Measurements from ENCODE around the gene SYPL1. TPM values are rescaled to one million over a fixed set of nuclear protein-coding genes. Genes with fewer than 3 reads are reported as not detected.
A peak's percentile ranks its signal among the peaks of the same experiment; 100 is the strongest.

The SYPL1 gene
- total and polyA plus RNA-seq, 9 of the 15 experiments (the other 6 are each of a cell fraction or from before 2014, with no cell fraction given) = 23.8 to 214 (median 70.2) TPM

- no peak for FAIRE-seq
- 41% methylated on average over 4 of the region's 4 CpGs for WGBS (ENCODE audit: insufficient coverage, low coverage, missing lambda C conversion rate)
- TF ChIP-seq MCM3 (IDR thresholded peaks at IDR 0.05) (0 out of 2 replicates have a peak, but pooled peaks have one; percentile 66), PBX2 (CRISPR knock-in tag; IDR thresholded peaks at IDR 0.05; ENCODE audit: low read depth) (no peak), PBX2 (tag; conservative IDR thresholded peaks at IDR 0.05; ENCODE audit: low read depth) (0 out of 2 replicates have a peak, but pooled peaks have one; percentile 30), ATF1 (CRISPR knock-in tag; IDR thresholded peaks at IDR 0.05) (no peak), ATF1 (tag; IDR thresholded peaks at IDR 0.05) (no peak)
- H3K9me3 ChIP-seq (replicated peaks; ENCODE audit: control insufficient read depth, insufficient read depth, low read depth, low read length) = no peaks in the 10 kb centered on the region
- H3K4me2 ChIP-seq (ENCODE audit: insufficient read depth, low read length) = no peak overlapping the region
- ChIA-PET POLR2A (interaction anchor here (0.7 to 1.4 kb wide), 2 partner anchors 11 to 13 kb away, joined by 3 to 5 read pairs; no protein-coding TSS in a partner anchor), CTCF (ENCODE audit: low intra/inter-chr PET ratio) (no interaction called here)
- H3K4me3 ChIP-seq = no peak overlapping the region
- H3K9ac ChIP-seq (ENCODE audit: insufficient read depth in 1 of 2, low read depth in 2 of 2, low read length in 2 of 2) = no peak overlapping the region
- no peaks in the 10 kb centered on the region for H3K79me2 ChIP-seq (ENCODE audit: control insufficient read depth, insufficient read depth, low read length)
- peaks cover 29 to 35% of the 10 kb centered on the region in 2 experiments for H3K4me1 ChIP-seq (replicated peaks in 1 of 2; ENCODE audit: control insufficient read depth in 2 of 2, insufficient read depth in 2 of 2, low read length in 2 of 2)
- H3K36me3 ChIP-seq (ENCODE audit: control insufficient read depth, insufficient read depth, low read length) = no peaks in the 10 kb centered on the region
- BruUV-seq (replicated peaks) = no TSS peak
- peaks cover 15 to 38% of the 10 kb centered on the region in 2 experiments; a peak in 4 of 5 replicates for H3K27me3 ChIP-seq (ENCODE audit: control insufficient read depth in 2 of 2, insufficient read depth in 2 of 2, low read length in 2 of 2)
- in situ Hi-C loops (cut with MboI) (no loop called here), intact Hi-C loops (cut with micrococcal nuclease) (no loop called here)
- no peak for ATAC-seq
- H2AFZ ChIP-seq (ENCODE audit: low read depth, low read length) = no peak overlapping the region
- peaks cover 7% of the 10 kb centered on the region for H3K9me1 ChIP-seq (ENCODE audit: control insufficient read depth, insufficient read depth, low read length)
- DNase-seq (ENCODE audit: extremely low read depth in 1 of 4, low spot score in 3 of 4) = no peak
- H4K20me1 ChIP-seq (replicated peaks; ENCODE audit: control insufficient read depth, insufficient read depth, low read length) = peaks cover 11% of the 10 kb centered on the region; the same call in 1 of the 2 replicates
- no peak overlapping the region for H3K27ac ChIP-seq (ENCODE audit: extremely low read depth, low read depth, low read length)
Observed at GRCh38 chr7:106068538-106068961, 43.6 kb downstream of the SYPL1 start.

Data from K562 (cell line).